Trophoblast cell (in vitro differentiated cells and primary cell): ENCODE results near the gene ENTHD1.

Experiments
- DNase-seq, 2 donors: peaks; one replicate each; pipeline ENCODE4 v3.0.0-alpha.2; 2016
- H2AFZ ChIP-seq: 2 replicates; pipeline ENCODE4 v1.6.1; 2013; ENCODE audit warnings: low read length, moderate library complexity, mild to moderate bottlenecking; ENCODE audit not compliant: insufficient read depth, poor library complexity
- H2AK5ac ChIP-seq: 2 replicates; pipeline ENCODE4 v1.6.1; 2013; ENCODE audit warnings: mild to moderate bottlenecking, low read length
- H2BK120ac ChIP-seq: 2 replicates; pipeline ENCODE4 v1.6.1; 2013; ENCODE audit warnings: low read length, mild to moderate bottlenecking, moderate library complexity; ENCODE audit not compliant: insufficient read depth, poor library complexity
- H2BK12ac ChIP-seq: 2 replicates; pipeline ENCODE4 v1.6.1; 2013; ENCODE audit warnings: mild to moderate bottlenecking, low read length, moderate library complexity
- H2BK5ac ChIP-seq: 2 replicates; pipeline ENCODE4 v1.6.1; 2013; ENCODE audit warnings: low read length, low read depth, moderate library complexity, mild to moderate bottlenecking; ENCODE audit not compliant: poor library complexity
- H3K14ac ChIP-seq: 2 replicates; pipeline ENCODE4 v1.6.1; 2013; ENCODE audit warnings: mild to moderate bottlenecking, low read length
- H3K18ac ChIP-seq: 2 replicates; pipeline ENCODE4 v1.6.1; 2013; ENCODE audit warnings: mild to moderate bottlenecking, low read length
- H3K23ac ChIP-seq: 2 replicates; pipeline ENCODE4 v1.6.1; 2013; ENCODE audit warnings: low read length
- H3K27ac ChIP-seq: 2 replicates; pipeline ENCODE4 v1.5.1; 2013; ENCODE audit warnings: low read depth, mild to moderate bottlenecking, inconsistent platforms, low read length, moderate library complexity
- H3K27me3 ChIP-seq: 2 replicates; pipeline ENCODE4 v1.6.1; 2013; ENCODE audit warnings: inconsistent platforms, mild to moderate bottlenecking, low read length, moderate library complexity; ENCODE audit not compliant: insufficient read depth
- H3K36me3 ChIP-seq, 2 experiments: 1 replicate in 1 of 2; 2 replicates in 1 of 2; pipeline ENCODE4 v1.6.1; 2013; ENCODE audit warnings: low read length in 2 of 2, mild to moderate bottlenecking in 2 of 2, moderate library complexity in 1 of 2; ENCODE audit not compliant: insufficient read depth in 2 of 2, control insufficient read depth in 1 of 2
- H3K4ac ChIP-seq: 2 replicates; pipeline ENCODE4 v1.6.1; 2013; ENCODE audit warnings: low read depth, mild to moderate bottlenecking, low read length, moderate library complexity
- H3K4me1 ChIP-seq, 2 experiments: 1 replicate in 1 of 2; 2 replicates in 1 of 2; pipeline ENCODE4 v1.6.1; 2013; ENCODE audit warnings: low read length in 2 of 2, mild to moderate bottlenecking in 2 of 2, moderate library complexity in 1 of 2; ENCODE audit not compliant: insufficient read depth in 2 of 2, control insufficient read depth in 1 of 2
- H3K4me2 ChIP-seq: 2 replicates; pipeline ENCODE4 v1.6.1; 2013; ENCODE audit warnings: inconsistent platforms, mild to moderate bottlenecking, low read length, moderate library complexity
- H3K4me3 ChIP-seq: 2 replicates; pipeline ENCODE4 v1.5.1; 2013; ENCODE audit warnings: mild to moderate bottlenecking, low read depth, low read length, inconsistent platforms
- H3K79me1 ChIP-seq: one replicate; pipeline ENCODE4 v1.6.1; 2013; ENCODE audit warnings: low read length
- H3K79me2 ChIP-seq: 2 replicates; pipeline ENCODE4 v1.6.1; 2013; ENCODE audit warnings: low read length, mild to moderate bottlenecking; ENCODE audit not compliant: control insufficient read depth, insufficient read depth, poor library complexity
- H3K9ac ChIP-seq: 2 replicates; pipeline ENCODE4 v1.6.1; 2013; ENCODE audit warnings: mild to moderate bottlenecking, low read length
- H3K9me3 ChIP-seq: 2 replicates; pipeline ENCODE4 v1.6.1; 2013; ENCODE audit warnings: low read depth, mild to moderate bottlenecking, control low read depth, inconsistent platforms, low read length; ENCODE audit not compliant: insufficient read depth
- H4K12ac ChIP-seq: 2 replicates; pipeline ENCODE4 v1.6.1; 2013; ENCODE audit warnings: low read depth, mild to moderate bottlenecking, low read length, moderate library complexity
- H4K8ac ChIP-seq: 2 replicates; pipeline ENCODE4 v1.6.1; 2013; ENCODE audit warnings: low read depth, mild to moderate bottlenecking, low read length, moderate library complexity
- H4K91ac ChIP-seq: one replicate; pipeline ENCODE4 v1.6.1; 2013; ENCODE audit warnings: low read depth, mild to moderate bottlenecking, low read length, moderate library complexity
- WGBS: extraction: QIAGEN DNeasy Blood & Tissue Kit; methylation state at CpG from one replicate; pipeline ENCODE4 v1.1.7; 2013; ENCODE audit warnings: missing lambda C conversion rate; ENCODE audit not compliant: insufficient read length, insufficient coverage; ENCODE audit errors: extremely low coverage; 5-methylcytosine and 5-hydroxymethylcytosine counted together

The ENTHD1 gene

DNA sequence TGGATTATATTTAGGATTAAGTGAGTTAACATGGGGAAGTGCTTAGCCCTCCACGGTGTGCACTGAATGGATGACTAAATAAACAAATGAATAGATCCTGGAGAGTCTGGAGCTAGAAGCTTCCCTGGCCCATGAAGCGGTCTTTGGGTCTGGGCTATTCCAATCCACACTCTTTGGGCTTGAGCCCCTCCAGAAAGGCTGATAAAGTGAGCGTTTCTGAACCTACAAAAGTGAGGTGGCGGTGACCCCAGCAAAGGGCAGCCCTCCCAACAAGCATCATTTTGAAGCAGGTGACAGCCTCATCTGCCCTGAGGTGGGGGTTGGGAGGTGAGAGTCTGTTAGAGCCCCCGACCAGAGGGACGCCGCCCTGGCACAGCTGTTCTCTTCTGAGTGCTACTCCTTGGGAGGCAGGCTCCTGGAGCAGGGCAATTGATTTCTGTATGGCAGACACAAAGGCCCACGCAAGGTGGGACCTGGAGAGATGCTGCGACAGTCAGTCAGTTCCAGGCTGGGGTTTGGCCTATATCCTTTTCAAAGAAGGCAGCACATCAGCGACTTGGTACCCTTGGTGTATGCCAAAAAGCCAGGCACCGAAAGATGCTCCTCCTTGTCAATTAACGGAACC, 165.2 kb downstream of the ENTHD1 start:
- H2BK5ac ChIP-seq = no peak overlapping the region
- H3K9ac ChIP-seq = no peak overlapping the region
- H3K9me3 ChIP-seq = peaks cover 1% of the 10 kb centered on the region
- no peak overlapping the region for H3K4me3 ChIP-seq
- no peak overlapping the region for H3K23ac ChIP-seq
- no peak overlapping the region for H3K4me2 ChIP-seq
- no peak overlapping the region for H4K12ac ChIP-seq
- H4K8ac ChIP-seq = no peak overlapping the region
- no peak overlapping the region for H3K18ac ChIP-seq
- no peaks in the 10 kb centered on the region for H3K79me1 ChIP-seq
- H3K27ac ChIP-seq = no peak overlapping the region
- no peaks in the 10 kb centered on the region for H3K79me2 ChIP-seq
- H2AK5ac ChIP-seq = no peak overlapping the region
- no peaks in the 10 kb centered on the region for H3K36me3 ChIP-seq
- no peak overlapping the region for H3K4ac ChIP-seq
- H3K4me1 ChIP-seq = no peaks in the 10 kb centered on the region
- DNase-seq = no peak
- H2BK120ac ChIP-seq = no peak overlapping the region
- H2AFZ ChIP-seq = no peak overlapping the region
- H2BK12ac ChIP-seq = no peak overlapping the region
- H4K91ac ChIP-seq = no peak overlapping the region
- no peak overlapping the region for H3K14ac ChIP-seq
- H3K27me3 ChIP-seq = no peaks in the 10 kb centered on the region
- WGBS = no CpG with 5 or more reads among the region's 12 CpGs

DNA sequence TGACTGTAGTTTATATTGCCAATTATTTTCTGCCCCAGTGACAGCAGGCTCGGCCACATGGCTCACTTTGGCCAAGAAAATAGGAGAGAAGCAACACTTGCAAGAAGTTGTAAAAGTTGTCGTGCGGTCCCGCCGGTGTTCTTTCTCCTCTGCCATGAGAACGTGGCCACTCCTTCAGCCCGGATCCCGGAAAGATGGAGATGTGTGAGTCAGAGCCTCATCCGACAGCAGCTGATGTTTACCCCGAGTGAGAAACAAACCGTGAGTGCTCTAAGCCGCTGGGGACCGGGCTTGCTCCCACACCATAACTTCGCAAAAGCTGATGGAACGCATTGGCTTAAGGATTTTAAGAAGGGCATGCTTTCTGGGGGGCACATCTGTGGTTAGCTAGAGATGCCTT, 166.0 kb downstream of the ENTHD1 start:
- H3K9ac ChIP-seq = no peak overlapping the region
- WGBS = no CpG with 5 or more reads among the region's 15 CpGs
- H2AK5ac ChIP-seq = no peak overlapping the region
- no peaks in the 10 kb centered on the region for H3K27me3 ChIP-seq
- H2BK12ac ChIP-seq = no peak overlapping the region
- H2BK5ac ChIP-seq = no peak overlapping the region
- H3K4me2 ChIP-seq = no peak overlapping the region
- no peak overlapping the region for H2AFZ ChIP-seq
- no peak overlapping the region for H3K18ac ChIP-seq
- no peak overlapping the region for H2BK120ac ChIP-seq
- H3K79me2 ChIP-seq = no peaks in the 10 kb centered on the region
- no peak overlapping the region for H4K91ac ChIP-seq
- no peak overlapping the region for H3K27ac ChIP-seq
- no peaks in the 10 kb centered on the region for H3K79me1 ChIP-seq
- no peaks in the 10 kb centered on the region for H3K36me3 ChIP-seq
- H3K14ac ChIP-seq = no peak overlapping the region
- H4K8ac ChIP-seq = no peak overlapping the region
- H3K23ac ChIP-seq = no peak overlapping the region
- no peak for DNase-seq
- H3K9me3 ChIP-seq = peaks cover 1% of the 10 kb centered on the region
- H3K4me3 ChIP-seq = no peak overlapping the region
- H3K4me1 ChIP-seq = no peaks in the 10 kb centered on the region
- no peak overlapping the region for H3K4ac ChIP-seq
- no peak overlapping the region for H4K12ac ChIP-seq

DNA sequence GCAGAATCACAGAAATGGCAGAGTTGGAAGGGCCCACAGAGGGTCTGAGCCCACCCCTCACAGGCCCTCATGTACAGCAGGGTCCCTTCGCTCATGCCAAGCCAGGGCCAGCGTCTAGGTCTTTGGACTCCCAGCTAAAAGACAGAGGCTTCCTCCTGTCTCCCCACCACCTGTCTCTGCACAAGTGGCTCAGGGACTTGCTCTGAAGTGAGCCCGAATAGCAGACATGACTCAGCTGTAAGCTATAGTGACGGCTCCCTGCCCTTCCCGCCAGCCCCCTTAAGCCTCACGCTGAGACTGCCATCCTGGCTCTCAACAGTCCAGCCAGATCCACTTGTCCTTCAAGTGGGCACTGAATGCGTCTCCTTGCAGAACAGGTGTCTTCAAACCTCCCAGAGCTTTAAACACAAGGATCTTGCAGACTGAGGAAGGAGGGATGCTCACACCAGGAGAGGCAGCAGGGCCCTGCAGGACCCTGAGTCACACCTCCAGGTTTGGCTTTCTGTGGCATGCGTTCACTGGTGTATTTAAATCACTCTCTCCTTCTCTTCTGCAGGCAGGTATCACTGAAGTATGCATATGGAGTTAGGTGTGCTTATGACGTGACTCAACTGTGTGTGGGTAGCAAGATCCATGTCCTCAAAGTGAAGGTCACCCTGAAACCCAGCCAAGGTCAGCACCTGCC, 168.1 kb downstream of the ENTHD1 start:
- Histone ChIP-seq H3K9me3 (peaks cover 1% of the 10 kb centered on the region), H3K27ac (no peak overlapping the region), H2AK5ac (no peak overlapping the region), H3K4me3 (no peak overlapping the region), H3K4me2 (no peak overlapping the region), H3K23ac (no peak overlapping the region), H2BK5ac (no peak overlapping the region), H3K4me1 (no peaks in the 10 kb centered on the region), H2AFZ (no peak overlapping the region), H3K79me1 (no peaks in the 10 kb centered on the region), H3K4ac (no peak overlapping the region), H3K18ac (no peak overlapping the region), H3K79me2 (no peaks in the 10 kb centered on the region), H3K9ac (no peak overlapping the region), H3K14ac (no peak overlapping the region), H4K8ac (no peak overlapping the region), H2BK12ac (no peak overlapping the region), H2BK120ac (no peak overlapping the region), H3K36me3 (no peaks in the 10 kb centered on the region), H4K91ac (no peak overlapping the region), H4K12ac (no peak overlapping the region), H3K27me3 (no peaks in the 10 kb centered on the region)
- no peak for DNase-seq
- no CpG with 5 or more reads among the region's 9 CpGs for WGBS

DNA sequence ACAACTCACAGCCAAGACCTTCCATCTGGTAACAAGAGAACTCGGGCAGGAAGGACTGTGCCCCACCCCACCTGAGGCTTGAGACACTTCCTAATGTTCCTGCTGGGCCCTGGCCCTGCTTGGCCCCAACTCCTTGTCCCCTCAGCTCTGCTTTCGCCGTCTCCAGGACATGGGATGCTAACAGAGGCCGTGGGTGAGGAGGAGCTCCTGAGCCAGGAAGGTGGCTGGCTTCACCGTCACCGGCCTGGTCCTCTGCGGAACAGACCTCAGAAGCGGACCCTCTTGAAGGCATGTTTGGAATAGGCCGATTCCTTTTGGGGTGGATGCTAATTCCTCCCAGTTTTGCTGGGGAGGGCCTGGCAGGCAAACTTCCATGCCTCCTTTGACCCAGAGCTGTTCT, 168.7 kb downstream of the ENTHD1 start:
- Histone ChIP-seq H2BK5ac (no peak overlapping the region), H4K91ac (no peak overlapping the region), H2BK12ac (no peak overlapping the region), H3K27me3 (no peaks in the 10 kb centered on the region), H3K9me3 (no peaks in the 10 kb centered on the region), H2BK120ac (no peak overlapping the region), H2AK5ac (no peak overlapping the region), H3K36me3 (no peaks in the 10 kb centered on the region), H3K79me2 (no peaks in the 10 kb centered on the region), H2AFZ (no peak overlapping the region), H3K4me2 (no peak overlapping the region), H3K79me1 (no peaks in the 10 kb centered on the region), H3K27ac (no peak overlapping the region), H3K23ac (no peak overlapping the region), H3K18ac (no peak overlapping the region), H4K8ac (no peak overlapping the region), H3K4me3 (no peak overlapping the region), H4K12ac (no peak overlapping the region), H3K14ac (no peak overlapping the region), H3K9ac (no peak overlapping the region), H3K4ac (no peak overlapping the region), H3K4me1 (no peaks in the 10 kb centered on the region)
- WGBS = no CpG with 5 or more reads among the region's 9 CpGs
- no peak for DNase-seq
